Neuron (in vitro differentiated cells): ENCODE results near the gene C5orf34.
"Not testable (repeated sequence)": the region's sequence is repeated elsewhere in the genome, so short reads cannot be mapped to it uniquely, and the experiment has no call there.

Source experiments
- H2AFZ ChIP-seq: one replicate; pipeline ENCODE4 v1.6.1; 2013; ENCODE audit warnings: low read depth, mild to moderate bottlenecking, inconsistent platforms, low read length, moderate library complexity
- H3K27me3 ChIP-seq: one replicate; pipeline ENCODE4 v1.6.1; 2013; ENCODE audit warnings: low read length; ENCODE audit not compliant: insufficient read depth
- H3K36me3 ChIP-seq: one replicate; pipeline ENCODE4 v1.6.1; 2013; ENCODE audit warnings: low read length; ENCODE audit not compliant: insufficient read depth
- H3K4me1 ChIP-seq: one replicate; pipeline ENCODE4 v1.6.1; 2013; ENCODE audit warnings: low read length; ENCODE audit not compliant: insufficient read depth
- H3K4me3 ChIP-seq: 2 replicates; pipeline ENCODE4 v1.5.1; 2013; ENCODE audit warnings: mild to moderate bottlenecking, low read length, moderate library complexity
- H3K9me3 ChIP-seq: one replicate; pipeline ENCODE4 v1.6.1; 2013; ENCODE audit warnings: low read length

The C5orf34 gene

GRCh38 chr5:43514816-43515677 lies at the start of gene C5orf34:
TSS of gene C5orf34 (minus strand) at chr5:43515148. CDS start at chr5:43509339, 5,809 bp downstream.
- no peaks in the 10 kb centered on the region for H3K27me3 ChIP-seq
- H3K9me3 ChIP-seq: no peaks in the 10 kb centered on the region
- H3K36me3 ChIP-seq: peaks cover 4% of the 10 kb centered on the region
- peak within 1 kb of the TSS; percentile 68 for H3K4me3 ChIP-seq
- peaks cover 23% of the 10 kb centered on the region for H3K4me1 ChIP-seq
- peak within 1 kb of the TSS; percentile 50 for H2AFZ ChIP-seq

GRCh38 chr5:43564289-43564850 lies 49.4 kb upstream of the C5orf34 start:
- no peak overlapping the region for H2AFZ ChIP-seq
- H3K9me3 ChIP-seq: no peaks in the 10 kb centered on the region
- H3K4me1 ChIP-seq: no peaks in the 10 kb centered on the region
- H3K4me3 ChIP-seq: no peak overlapping the region
- no peaks in the 10 kb centered on the region for H3K36me3 ChIP-seq
- H3K27me3 ChIP-seq: no peaks in the 10 kb centered on the region

GRCh38 chr5:43563321-43563720 lies 48.4 kb upstream of the C5orf34 start:
- Histone ChIP-seq H2AFZ (no peak overlapping the region), H3K4me3 (no peak overlapping the region), H3K36me3 (no peaks in the 10 kb centered on the region), H3K27me3 (no peaks in the 10 kb centered on the region), H3K9me3 (no peaks in the 10 kb centered on the region), H3K4me1 (no peaks in the 10 kb centered on the region)

GRCh38 chr5:43561356-43561755 lies 46.4 kb upstream of the C5orf34 start:
- Histone ChIP-seq H3K4me1 (no peaks in the 10 kb centered on the region), H3K9me3 (no peaks in the 10 kb centered on the region), H3K36me3 (no peaks in the 10 kb centered on the region), H2AFZ (no peak overlapping the region), H3K4me3 (no peak overlapping the region), H3K27me3 (no peaks in the 10 kb centered on the region)

- Histone ChIP-seq H3K4me1 (peaks cover 5% of the 10 kb centered on the region), H3K9me3 (no peaks in the 10 kb centered on the region), H3K36me3 (peaks cover 4% of the 10 kb centered on the region), H2AFZ (no peak overlapping the region), H3K27me3 (no peaks in the 10 kb centered on the region), H3K4me3 (no peak overlapping the region)
Measured at GRCh38 chr5:43560128-43560527, 45.2 kb upstream of the C5orf34 start.

- peak within 1 kb of the TSS; percentile 90 for H2AFZ ChIP-seq
- peaks cover 27% of the 10 kb centered on the region for H3K4me1 ChIP-seq
- no peaks in the 10 kb centered on the region for H3K27me3 ChIP-seq
- peak within 1 kb of the TSS; percentile 81 for H3K4me3 ChIP-seq
- peaks cover 35% of the 10 kb centered on the region for H3K36me3 ChIP-seq
- peaks cover 1% of the 10 kb centered on the region for H3K9me3 ChIP-seq
Measured at GRCh38 chr5:43556857-43557542, 42.1 kb upstream of the C5orf34 start, which contains the start of gene PAIP1. TSS of gene PAIP1 (minus strand) at chr5:43557077. CDS start at chr5:43556846, 231 bp downstream.

- Histone ChIP-seq H3K4me1 (peaks cover 27% of the 10 kb centered on the region), H3K36me3 (peaks cover 40% of the 10 kb centered on the region), H3K4me3 (peak overlapping the region; percentile 81), H2AFZ (peak overlapping the region; percentile 90)
- H3K27me3 ChIP-seq, H3K9me3 ChIP-seq: not testable (repeated sequence)
Measured at GRCh38 chr5:43556607-43556856, 41.6 kb upstream of the C5orf34 start.

GRCh38 chr5:43555895-43556606 lies 41.1 kb upstream of the C5orf34 start:
- H2AFZ ChIP-seq: peak overlapping the region; percentile 90
- peaks cover 27% of the 10 kb centered on the region for H3K4me1 ChIP-seq
- H3K4me3 ChIP-seq: peak overlapping the region; percentile 81
- H3K27me3 ChIP-seq: no peaks in the 10 kb centered on the region
- peaks cover 1% of the 10 kb centered on the region for H3K9me3 ChIP-seq
- H3K36me3 ChIP-seq: peaks cover 45% of the 10 kb centered on the region

- Histone ChIP-seq H3K9me3 (peaks cover 1% of the 10 kb centered on the region), H3K36me3 (peaks cover 59% of the 10 kb centered on the region), H3K4me1 (peaks cover 27% of the 10 kb centered on the region), H3K4me3 (peak overlapping the region; percentile 81), H3K27me3 (no peaks in the 10 kb centered on the region), H2AFZ (no peak overlapping the region)
Measured at GRCh38 chr5:43554497-43554896, 39.5 kb upstream of the C5orf34 start.

GRCh38 chr5:43553381-43553780 lies 38.4 kb upstream of the C5orf34 start:
- H2AFZ ChIP-seq: no peak overlapping the region
- H3K36me3 ChIP-seq: peaks cover 68% of the 10 kb centered on the region
- H3K4me3 ChIP-seq: no peak overlapping the region
- H3K27me3 ChIP-seq: no peaks in the 10 kb centered on the region
- peaks cover 27% of the 10 kb centered on the region for H3K4me1 ChIP-seq
- H3K9me3 ChIP-seq: peaks cover 1% of the 10 kb centered on the region

GRCh38 chr5:43551731-43552130 lies 36.8 kb upstream of the C5orf34 start:
- Histone ChIP-seq H2AFZ (no peak overlapping the region), H3K36me3 (peaks cover 82% of the 10 kb centered on the region), H3K9me3 (peaks cover 1% of the 10 kb centered on the region), H3K4me3 (no peak overlapping the region), H3K4me1 (peaks cover 27% of the 10 kb centered on the region), H3K27me3 (no peaks in the 10 kb centered on the region)

GRCh38 chr5:43549272-43549671 lies 34.3 kb upstream of the C5orf34 start:
- not testable (repeated sequence) for H3K9me3 ChIP-seq, H2AFZ ChIP-seq, H3K27me3 ChIP-seq, H3K4me3 ChIP-seq
- H3K36me3 ChIP-seq: peaks cover 93% of the 10 kb centered on the region
- peaks cover 13% of the 10 kb centered on the region for H3K4me1 ChIP-seq

- Histone ChIP-seq H3K9me3 (no peaks in the 10 kb centered on the region), H3K4me1 (peaks cover 5% of the 10 kb centered on the region), H3K4me3 (no peak overlapping the region), H2AFZ (no peak overlapping the region), H3K27me3 (no peaks in the 10 kb centered on the region), H3K36me3 (peaks cover 93% of the 10 kb centered on the region)
Measured at GRCh38 chr5:43548358-43548757, 33.4 kb upstream of the C5orf34 start.
